ENCODE results near the gene ISLR.

DNA sequence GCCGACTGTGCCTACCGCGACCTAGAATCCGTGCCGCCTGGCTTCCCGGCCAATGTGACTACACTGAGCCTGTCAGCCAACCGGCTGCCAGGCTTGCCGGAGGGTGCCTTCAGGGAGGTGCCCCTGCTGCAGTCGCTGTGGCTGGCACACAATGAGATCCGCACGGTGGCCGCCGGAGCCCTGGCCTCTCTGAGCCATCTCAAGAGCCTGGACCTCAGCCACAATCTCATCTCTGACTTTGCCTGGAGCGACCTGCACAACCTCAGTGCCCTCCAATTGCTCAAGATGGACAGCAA is 1.4 kb downstream of the ISLR start:
- TF ChIP-seq, protein P1, sequence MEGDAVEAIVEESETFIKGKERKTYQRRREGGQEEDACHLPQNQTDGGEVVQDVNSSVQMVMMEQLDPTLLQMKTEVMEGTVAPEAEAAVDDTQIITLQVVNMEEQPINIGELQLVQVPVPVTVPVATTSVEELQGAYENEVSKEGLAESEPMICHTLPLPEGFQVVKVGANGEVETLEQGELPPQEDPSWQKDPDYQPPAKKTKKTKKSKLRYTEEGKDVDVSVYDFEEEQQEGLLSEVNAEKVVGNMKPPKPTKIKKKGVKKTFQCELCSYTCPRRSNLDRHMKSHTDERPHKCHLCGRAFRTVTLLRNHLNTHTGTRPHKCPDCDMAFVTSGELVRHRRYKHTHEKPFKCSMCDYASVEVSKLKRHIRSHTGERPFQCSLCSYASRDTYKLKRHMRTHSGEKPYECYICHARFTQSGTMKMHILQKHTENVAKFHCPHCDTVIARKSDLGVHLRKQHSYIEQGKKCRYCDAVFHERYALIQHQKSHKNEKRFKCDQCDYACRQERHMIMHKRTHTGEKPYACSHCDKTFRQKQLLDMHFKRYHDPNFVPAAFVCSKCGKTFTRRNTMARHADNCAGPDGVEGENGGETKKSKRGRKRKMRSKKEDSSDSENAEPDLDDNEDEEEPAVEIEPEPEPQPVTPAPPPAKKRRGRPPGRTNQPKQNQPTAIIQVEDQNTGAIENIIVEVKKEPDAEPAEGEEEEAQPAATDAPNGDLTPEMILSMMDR (conservative IDR thresholded peaks at IDR 0.05 in 1 of 2, IDR thresholded peaks at IDR 0.05 in 1 of 2; ENCODE audit: low read depth in 1 of 2, low read length in 2 of 2), result no peak
- TF ChIP-seq EZH2 (IDR thresholded peaks at IDR 0.05; ENCODE audit: low read length, missing control alignments), result no peak

Measured in fibroblast of lung (primary cell).